Fibroblast of lung (primary cell): ENCODE results near the gene EEF1A2. TPM values are rescaled to one million over a fixed set of nuclear protein-coding genes. Genes with fewer than 3 reads are reported as not detected.
"Not testable (repeated sequence)": the region's sequence is repeated elsewhere in the genome, so short reads cannot be mapped to it uniquely, and the experiment has no call there.

ENCODE experiments used
- DNase-seq, 2 donors: peaks; one replicate each; pipeline versions ENCODE4 v3.0.0 to v3.0.0-alpha.2; 2010; ENCODE audit warnings: low read depth in 2 of 2
- H2AFZ ChIP-seq: 2 replicates; pipeline ENCODE4 v1.5.1; 2012; ENCODE audit warnings: low read length, control low read depth, inconsistent platforms
- H3K27ac ChIP-seq: 2 replicates; pipeline ENCODE4 v1.5.1; 2011; ENCODE audit warnings: low read length, control low read depth; ENCODE audit not compliant: insufficient read depth
- H3K27me3 ChIP-seq: 2 replicates; pipeline ENCODE4 v1.5.1; 2011; ENCODE audit warnings: mild to moderate bottlenecking, low read length; ENCODE audit not compliant: control insufficient read depth, insufficient read depth
- H3K36me3 ChIP-seq: 2 replicates; pipeline ENCODE4 v1.5.1; 2011; ENCODE audit warnings: low read length; ENCODE audit not compliant: control insufficient read depth, insufficient read depth
- H3K4me1 ChIP-seq: 2 replicates; pipeline ENCODE4 v1.5.1; 2011; ENCODE audit warnings: low read length; ENCODE audit not compliant: control insufficient read depth, insufficient read depth; ENCODE audit errors: extremely low read depth
- H3K4me2 ChIP-seq: 2 replicates; pipeline ENCODE4 v1.5.1; 2011; ENCODE audit warnings: low read length, control low read depth; ENCODE audit not compliant: insufficient read depth; ENCODE audit errors: extremely low read depth
- H3K4me3 ChIP-seq, 4 experiments: fragments of 200-600 bp in 1 of 4; sonication (generic) in 1 of 4; replicated peaks in 1 of 4; 2 replicates each; pipeline ENCODE4 v1.5.1; 2011 to 2016; ENCODE audit warnings: low read length in 4 of 4, low read depth in 3 of 4, mild to moderate bottlenecking in 3 of 4, control low read depth in 2 of 4, inconsistent platforms in 1 of 4, mixed read lengths in 1 of 4; ENCODE audit not compliant: insufficient read depth in 1 of 4; ENCODE audit errors: control extremely low read depth in 1 of 4
- H3K79me2 ChIP-seq: 2 replicates; pipeline ENCODE4 v1.5.1; 2012; ENCODE audit warnings: mild to moderate bottlenecking, low read length, inconsistent platforms; ENCODE audit not compliant: control insufficient read depth, insufficient read depth
- H3K9ac ChIP-seq: 2 replicates; pipeline ENCODE4 v1.5.1; 2011; ENCODE audit warnings: mild to moderate bottlenecking, low read length, control low read depth; ENCODE audit not compliant: insufficient read depth
- H3K9me3 ChIP-seq: 2 replicates; pipeline ENCODE4 v1.5.1; 2012; ENCODE audit warnings: low read depth, low read length; ENCODE audit not compliant: control insufficient read depth, insufficient read depth
- H4K20me1 ChIP-seq: 2 replicates; pipeline ENCODE4 v1.5.1; 2011; ENCODE audit warnings: low read length; ENCODE audit not compliant: control insufficient read depth, insufficient read depth; ENCODE audit errors: extremely low read depth
- CTCF ChIP-seq, 2 donors: IDR thresholded peaks in 1 of 2; conservative IDR thresholded peaks in 1 of 2; 1 replicate in 1 of 2; 2 replicates in 1 of 2; pipeline ENCODE4 v1.5.1; 2011 to 2012; ENCODE audit warnings: low read length in 2 of 2, control low read depth in 1 of 2, inconsistent platforms in 1 of 2, low read depth in 1 of 2, mild to moderate bottlenecking in 1 of 2
- EZH2 ChIP-seq: IDR thresholded peaks from 2 replicates; pipeline ENCODE4 v1.5.1; 2012; ENCODE audit warnings: low read length, control low read depth, mild to moderate bottlenecking; ENCODE audit errors: missing control alignments
- polyA plus RNA-seq, 2 donors: library from polyadenylated mRNA; depleted of rRNA in 1 of 2; stranded (reverse) in 1 of 2; unstranded in 1 of 2; fragments of >200 nt; gene quantifications; 2 replicates each; pipeline ENCODE4 v1.2.1, GENCODE V29; 2011 to 2012; ENCODE audit warnings: missing spikeins in 1 of 2
- total RNA-seq: library from RNA; depleted of rRNA; stranded (reverse); fragments of >200 nt; gene quantifications from 2 replicates; pipeline ENCODE4 v1.2.1, GENCODE V29; 2014

The EEF1A2 gene
- total and polyA plus RNA-seq, 2 donors (not counting 1 experiment from before 2014, with no cell fraction given), result 0.16 to 1.7 TPM

- peaks cover 2% of the 10 kb centered on the region for H3K4me1 ChIP-seq
- H3K27me3 ChIP-seq, result no peaks in the 10 kb centered on the region
- H3K9me3 ChIP-seq, result no peaks in the 10 kb centered on the region
- H3K9ac ChIP-seq, result no peak overlapping the region
- no peak overlapping the region for H2AFZ ChIP-seq
- no peak overlapping the region for H3K27ac ChIP-seq
- H3K36me3 ChIP-seq, result peaks cover 5% of the 10 kb centered on the region
- no peak overlapping the region for H3K4me2 ChIP-seq
- H4K20me1 ChIP-seq, result no peaks in the 10 kb centered on the region
- TF ChIP-seq CTCF (conservative IDR thresholded peaks at IDR 0.05 in 1 of 2, IDR thresholded peaks at IDR 0.05 in 1 of 2; ENCODE audit: low read depth in 1 of 2, low read length in 2 of 2) (no peak), EZH2 (no peak)
- DNase-seq, result no peak
- no peak overlapping the region for H3K4me3 ChIP-seq
- peaks cover 14% of the 10 kb centered on the region for H3K79me2 ChIP-seq
Observed at GRCh38 chr20:63518351-63518861, 19.5 kb upstream of the EEF1A2 start.

GRCh38 chr20:63517376-63518309 lies 18.8 kb upstream of the EEF1A2 start:
- Histone ChIP-seq H3K4me1 (peaks cover 2% of the 10 kb centered on the region), H4K20me1 (no peaks in the 10 kb centered on the region), H3K9ac (no peak overlapping the region), H2AFZ (no peak overlapping the region), H3K4me2 (no peak overlapping the region), H3K4me3 (no peak overlapping the region), H3K79me2 (peaks cover 14% of the 10 kb centered on the region), H3K27me3 (no peaks in the 10 kb centered on the region), H3K9me3 (no peaks in the 10 kb centered on the region), H3K27ac (no peak overlapping the region), H3K36me3 (no peaks in the 10 kb centered on the region)
- no peak for TF ChIP-seq EZH2
- no peak for TF ChIP-seq CTCF (conservative IDR thresholded peaks at IDR 0.05 in 1 of 2, IDR thresholded peaks at IDR 0.05 in 1 of 2; ENCODE audit: low read depth in 1 of 2, low read length in 2 of 2)
- DNase-seq, result no peak

GRCh38 chr20:63514520-63514919 lies 15.6 kb upstream of the EEF1A2 start:
- H3K4me1 ChIP-seq, DNase-seq, H3K36me3 ChIP-seq, H3K4me3 ChIP-seq, H3K27ac ChIP-seq, H3K27me3 ChIP-seq, H4K20me1 ChIP-seq, H3K4me2 ChIP-seq, H3K9me3 ChIP-seq, H2AFZ ChIP-seq, H3K9ac ChIP-seq, H3K79me2 ChIP-seq: not testable (repeated sequence)
